Measurements from ENCODE around the gene FHOD3. TPM values are rescaled to one million over a fixed set of nuclear protein-coding genes. Genes with fewer than 3 reads are reported as not detected.

Gene FHOD3
- total and polyA plus RNA-seq, 9 of the 15 experiments (the other 6 are each of a cell fraction or from before 2014, with no cell fraction given): 0.11 TPM; not detected in 8

DNA sequence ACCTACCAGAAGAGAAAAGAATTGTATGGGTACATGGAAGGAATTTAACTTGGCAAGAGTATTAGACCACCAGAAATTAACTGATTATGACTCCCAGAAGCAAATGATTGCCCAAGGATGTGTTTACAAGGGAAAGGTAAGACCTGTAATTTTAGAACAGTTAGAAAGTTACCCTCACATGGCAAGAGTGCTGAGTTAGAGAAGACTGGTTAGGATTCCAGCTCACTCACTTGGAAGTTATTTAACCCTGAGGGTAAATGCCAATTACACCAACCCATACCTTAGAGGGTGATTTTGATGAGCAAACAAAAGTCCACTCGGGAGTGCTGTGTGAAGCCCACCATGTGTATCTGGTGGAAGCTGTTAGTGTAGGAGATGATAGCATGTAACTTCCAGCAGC is 361.1 kb downstream of the FHOD3 start:
- intact Hi-C loops (cut with micrococcal nuclease): no loop called here

More for the DNA sequence above, 361.1 kb downstream of the FHOD3 start:
- in situ Hi-C loops (cut with MboI): no loop called here
- Histone ChIP-seq H3K4me3 (no peak overlapping the region), H4K20me1 (replicated peaks; ENCODE audit: control insufficient read depth, insufficient read depth, low read length) (no peaks in the 10 kb centered on the region), H2AFZ (ENCODE audit: low read depth, low read length) (no peak overlapping the region), H3K4me1 (replicated peaks in 1 of 2; ENCODE audit: control insufficient read depth in 2 of 2, insufficient read depth in 2 of 2, low read length in 2 of 2) (no peaks in the 10 kb centered on the region), H3K36me3 (ENCODE audit: control insufficient read depth, insufficient read depth, low read length) (no peaks in the 10 kb centered on the region), H3K9me1 (ENCODE audit: control insufficient read depth, insufficient read depth, low read length) (no peaks in the 10 kb centered on the region), H3K4me2 (ENCODE audit: insufficient read depth, low read length) (no peak overlapping the region), H3K9me3 (replicated peaks; ENCODE audit: control insufficient read depth, insufficient read depth, low read depth, low read length) (no peaks in the 10 kb centered on the region), H3K9ac (ENCODE audit: insufficient read depth in 1 of 2, low read depth in 2 of 2, low read length in 2 of 2) (no peak overlapping the region), H3K79me2 (ENCODE audit: control insufficient read depth, insufficient read depth, low read length) (no peaks in the 10 kb centered on the region), H3K27ac (ENCODE audit: extremely low read depth, low read depth, low read length) (no peak overlapping the region), H3K27me3 (ENCODE audit: control insufficient read depth in 2 of 2, insufficient read depth in 2 of 2, low read length in 2 of 2) (peaks cover 4 to 17% of the 10 kb centered on the region in 2 experiments; a peak in 3 of 5 replicates)
- ATAC-seq: no peak
- POLR2A ChIA-PET: no interaction called here
- DNase-seq (ENCODE audit: extremely low read depth in 1 of 4, low spot score in 3 of 4): no peak
- TF ChIP-seq SMAD1 (IDR thresholded peaks at IDR 0.05; ENCODE audit: low read depth, low read length, partially characterized antibody) (no peak), CHD4 (IDR thresholded peaks at IDR 0.05; ENCODE audit: insufficient read depth, insufficient replicate concordance, low read depth, low read length, poor library complexity, severe bottlenecking) (no peak), KLF1 (tag; IDR thresholded peaks at IDR 0.05) (no peak), TEAD2 (tag; IDR thresholded peaks at IDR 0.05) (no peak), RBBP5 (IDR thresholded peaks at IDR 0.05; ENCODE audit: borderline replicate concordance, insufficient read depth, low read length, poor library complexity, severe bottlenecking) (no peak), SMARCB1 (IDR thresholded peaks at IDR 0.05; ENCODE audit: insufficient read length, low read depth) (no peak), MYNN (IDR thresholded peaks at IDR 0.05) (no peak), MYNN (CRISPR knock-in tag; IDR thresholded peaks at IDR 0.05) (no peak), ZNF197 (CRISPR knock-in tag; IDR thresholded peaks at IDR 0.05; ENCODE audit: low read depth) (no peak), CREB1 (IDR thresholded peaks at IDR 0.05) (no peak), CREB1 (CRISPR knock-in tag; IDR thresholded peaks at IDR 0.05) (no peak), HDGF (IDR thresholded peaks at IDR 0.05) (no peak), ZNF551 (CRISPR knock-in tag; IDR thresholded peaks at IDR 0.05) (no peak), YY1 (IDR thresholded peaks at IDR 0.05; ENCODE audit: borderline replicate concordance in 1 of 3, control insufficient read depth in 1 of 3, extremely low read depth in 1 of 3, insufficient read depth in 3 of 3, insufficient read length in 1 of 3, insufficient replicate concordance in 2 of 3, low read depth in 1 of 3, low read length in 2 of 3) (no peak)
- TF ChIP-seq, protein P1, sequence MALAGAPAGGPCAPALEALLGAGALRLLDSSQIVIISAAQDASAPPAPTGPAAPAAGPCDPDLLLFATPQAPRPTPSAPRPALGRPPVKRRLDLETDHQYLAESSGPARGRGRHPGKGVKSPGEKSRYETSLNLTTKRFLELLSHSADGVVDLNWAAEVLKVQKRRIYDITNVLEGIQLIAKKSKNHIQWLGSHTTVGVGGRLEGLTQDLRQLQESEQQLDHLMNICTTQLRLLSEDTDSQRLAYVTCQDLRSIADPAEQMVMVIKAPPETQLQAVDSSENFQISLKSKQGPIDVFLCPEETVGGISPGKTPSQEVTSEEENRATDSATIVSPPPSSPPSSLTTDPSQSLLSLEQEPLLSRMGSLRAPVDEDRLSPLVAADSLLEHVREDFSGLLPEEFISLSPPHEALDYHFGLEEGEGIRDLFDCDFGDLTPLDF (CRISPR knock-in tag; IDR thresholded peaks at IDR 0.05): no peak
- TF ChIP-seq, protein P2, sequence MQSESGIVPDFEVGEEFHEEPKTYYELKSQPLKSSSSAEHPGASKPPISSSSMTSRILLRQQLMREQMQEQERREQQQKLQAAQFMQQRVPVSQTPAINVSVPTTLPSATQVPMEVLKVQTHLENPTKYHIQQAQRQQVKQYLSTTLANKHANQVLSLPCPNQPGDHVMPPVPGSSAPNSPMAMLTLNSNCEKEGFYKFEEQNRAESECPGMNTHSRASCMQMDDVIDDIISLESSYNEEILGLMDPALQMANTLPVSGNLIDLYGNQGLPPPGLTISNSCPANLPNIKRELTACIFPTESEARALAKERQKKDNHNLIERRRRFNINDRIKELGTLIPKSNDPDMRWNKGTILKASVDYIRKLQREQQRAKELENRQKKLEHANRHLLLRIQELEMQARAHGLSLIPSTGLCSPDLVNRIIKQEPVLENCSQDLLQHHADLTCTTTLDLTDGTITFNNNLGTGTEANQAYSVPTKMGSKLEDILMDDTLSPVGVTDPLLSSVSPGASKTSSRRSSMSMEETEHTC (IDR thresholded peaks at IDR 0.05): no peak
- BruUV-seq (replicated peaks): no TSS peak
- CTCF ChIA-PET (ENCODE audit: low intra/inter-chr PET ratio): no interaction called here
- no peak for FAIRE-seq
- 0% methylated on average over 1 of the region's 1 CpG for WGBS (ENCODE audit: insufficient coverage, low coverage, missing lambda C conversion rate)

Measured in K562 (cell line).